MCF 10A (cell line): ENCODE results near the gene KDM4B. TPM values are rescaled to one million over a fixed set of nuclear protein-coding genes. Genes with fewer than 3 reads are reported as not detected.

ENCODE experiments used
- BruUV-seq: library from RNA; stranded (reverse); fragments of 400-500 nt; replicated peaks from 2 replicates; lab custom pipeline; 2021; lab: Mats Ljungman, UMichigan
- CTCF ChIA-PET: fragments of 300-600 bp; sonication (Branson Sonifier 250); formaldehyde crosslinking; extraction: SDS; loops from one replicate; lab custom pipeline; 2021; ENCODE audit warnings: antibody characterized with exemption, inconsistent platforms; lab: Yijun Ruan, JAX
- POLR2A ChIA-PET: fragments of 300-600, 350-650 bp; sonication (Branson Sonifier 250); formaldehyde crosslinking; extraction: SDS; loops from one replicate; lab custom pipeline; 2020; ENCODE audit warnings: antibody characterized with exemption, inconsistent platforms; lab: Yijun Ruan, JAX
- DNase-seq: peaks from one replicate; pipeline ENCODE4 v3.0.0-alpha.2; 2018; ENCODE audit not compliant: unreplicated experiment
- H3K27ac Mint-ChIP-seq: one replicate; pipeline ENCODE4 v1.8.0; 2022; ENCODE audit warnings: mild to moderate bottlenecking, low read depth, mixed read lengths; ENCODE audit not compliant: unreplicated experiment
- H3K27me3 Mint-ChIP-seq: one replicate; pipeline ENCODE4 v1.8.0; 2022; ENCODE audit warnings: mixed read lengths; ENCODE audit not compliant: insufficient read depth, unreplicated experiment
- H3K36me3 Mint-ChIP-seq: one replicate; pipeline ENCODE4 v1.8.0; 2022; ENCODE audit warnings: mild to moderate bottlenecking, moderate library complexity, mixed read lengths; ENCODE audit not compliant: insufficient read depth, unreplicated experiment
- H3K4me1 Mint-ChIP-seq: one replicate; pipeline ENCODE4 v1.8.0; 2022; ENCODE audit warnings: mixed read lengths; ENCODE audit not compliant: insufficient read depth, unreplicated experiment
- H3K4me3 Mint-ChIP-seq: one replicate; pipeline ENCODE4 v1.8.0; 2022; ENCODE audit warnings: mild to moderate bottlenecking, moderate library complexity, mixed read lengths; ENCODE audit not compliant: unreplicated experiment
- H3K9me3 Mint-ChIP-seq: one replicate; pipeline ENCODE4 v1.8.0; 2022; ENCODE audit warnings: mixed read lengths; ENCODE audit not compliant: unreplicated experiment
- intact Hi-C: fragments of 100-400 bp; cut with micrococcal nuclease; formaldehyde crosslinking; loops from 2 replicates; pipeline ENCODE4 v1.14.1; 2022
- total RNA-seq: library from RNA; stranded (reverse); gene quantifications from 2 replicates; pipeline ENCODE4 v1.2.3, GENCODE V29; 2022
- TF ChIP-seq, protein P1 (sequence below): fragments of 200-600 bp; IDR thresholded peaks from one replicate; pipeline ENCODE4 v1.8.0; 2022; ENCODE audit warnings: antibody characterized with exemption, mild to moderate bottlenecking; ENCODE audit not compliant: unreplicated experiment

KDM4B gene
- total RNA-seq, 1 experiment from 2014 or later = 34.4 TPM

DNA sequence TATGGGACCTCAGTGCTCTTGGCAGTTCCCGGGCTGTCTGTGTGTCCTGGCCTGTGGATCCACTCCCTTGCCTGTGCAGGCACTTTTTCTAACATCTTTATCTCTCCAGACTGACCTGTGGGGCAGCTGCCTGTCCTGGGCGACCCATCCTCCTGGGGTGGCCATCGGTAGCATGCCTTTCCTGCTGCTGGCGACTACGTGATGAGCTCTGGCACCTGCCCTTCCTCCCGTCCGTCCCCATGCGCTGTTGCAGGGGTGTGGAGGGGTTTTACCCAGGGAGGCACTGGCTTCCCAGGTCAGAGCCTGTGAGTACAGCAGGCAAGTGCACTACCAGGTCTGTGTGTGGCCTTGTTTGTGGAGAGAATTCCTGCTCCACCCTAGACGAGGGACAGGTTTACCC, 93.3 kb downstream of the KDM4B start:
- H3K4me1 Mint-ChIP-seq = peaks cover 4% of the 10 kb centered on the region
- no peak for DNase-seq
- intact Hi-C loops = no loop called here
- H3K9me3 Mint-ChIP-seq = no peaks in the 10 kb centered on the region
- H3K27me3 Mint-ChIP-seq = no peaks in the 10 kb centered on the region
- no TSS peak for BruUV-seq
- POLR2A ChIA-PET = no interaction called here
- no peak overlapping the region for H3K4me3 Mint-ChIP-seq
- CTCF ChIA-PET = interaction anchor here (0.7 to 1.4 kb wide), 2 partner anchors 12 to 13 kb away, joined by 3 to 4 read pairs; no protein-coding TSS in a partner anchor
- TF ChIP-seq, protein P1, sequence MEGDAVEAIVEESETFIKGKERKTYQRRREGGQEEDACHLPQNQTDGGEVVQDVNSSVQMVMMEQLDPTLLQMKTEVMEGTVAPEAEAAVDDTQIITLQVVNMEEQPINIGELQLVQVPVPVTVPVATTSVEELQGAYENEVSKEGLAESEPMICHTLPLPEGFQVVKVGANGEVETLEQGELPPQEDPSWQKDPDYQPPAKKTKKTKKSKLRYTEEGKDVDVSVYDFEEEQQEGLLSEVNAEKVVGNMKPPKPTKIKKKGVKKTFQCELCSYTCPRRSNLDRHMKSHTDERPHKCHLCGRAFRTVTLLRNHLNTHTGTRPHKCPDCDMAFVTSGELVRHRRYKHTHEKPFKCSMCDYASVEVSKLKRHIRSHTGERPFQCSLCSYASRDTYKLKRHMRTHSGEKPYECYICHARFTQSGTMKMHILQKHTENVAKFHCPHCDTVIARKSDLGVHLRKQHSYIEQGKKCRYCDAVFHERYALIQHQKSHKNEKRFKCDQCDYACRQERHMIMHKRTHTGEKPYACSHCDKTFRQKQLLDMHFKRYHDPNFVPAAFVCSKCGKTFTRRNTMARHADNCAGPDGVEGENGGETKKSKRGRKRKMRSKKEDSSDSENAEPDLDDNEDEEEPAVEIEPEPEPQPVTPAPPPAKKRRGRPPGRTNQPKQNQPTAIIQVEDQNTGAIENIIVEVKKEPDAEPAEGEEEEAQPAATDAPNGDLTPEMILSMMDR = no peak
- peaks cover 48% of the 10 kb centered on the region for H3K36me3 Mint-ChIP-seq
- no peak overlapping the region for H3K27ac Mint-ChIP-seq

DNA sequence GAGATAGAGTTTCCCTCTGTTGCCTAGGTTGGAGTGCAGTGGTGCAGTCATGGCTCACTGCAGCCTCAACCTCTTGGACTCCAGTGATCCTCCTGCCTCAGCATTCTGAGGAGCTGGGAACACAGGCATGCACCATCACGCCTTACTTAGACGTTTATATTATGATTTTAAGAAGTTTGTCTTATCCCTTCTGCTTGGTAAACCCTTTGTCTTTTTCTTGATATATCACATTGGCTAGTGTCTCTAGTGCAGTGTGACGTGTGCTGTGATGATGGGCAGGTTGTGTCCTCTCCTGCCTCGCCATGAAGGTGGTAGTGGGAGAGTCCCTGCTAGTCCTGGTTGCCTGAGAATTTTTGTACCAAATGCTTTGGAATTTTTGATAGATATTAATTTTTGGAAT, 93.9 kb downstream of the KDM4B start:
- intact Hi-C loops = no loop called here
- Mint-ChIP-seq H3K27me3 (no peaks in the 10 kb centered on the region), H3K4me3 (no peak overlapping the region), H3K36me3 (peaks cover 42% of the 10 kb centered on the region), H3K9me3 (no peaks in the 10 kb centered on the region), H3K27ac (no peak overlapping the region), H3K4me1 (peaks cover under 1% of the 10 kb centered on the region)
- BruUV-seq = no TSS peak
- CTCF ChIA-PET = interaction anchor here (0.5 kb wide), 1 partner anchor 14 kb away, joined by 4 read pairs; no protein-coding TSS in a partner anchor
- TF ChIP-seq, protein P1 = no peak
- DNase-seq = no peak
- POLR2A ChIA-PET = no interaction called here

DNA sequence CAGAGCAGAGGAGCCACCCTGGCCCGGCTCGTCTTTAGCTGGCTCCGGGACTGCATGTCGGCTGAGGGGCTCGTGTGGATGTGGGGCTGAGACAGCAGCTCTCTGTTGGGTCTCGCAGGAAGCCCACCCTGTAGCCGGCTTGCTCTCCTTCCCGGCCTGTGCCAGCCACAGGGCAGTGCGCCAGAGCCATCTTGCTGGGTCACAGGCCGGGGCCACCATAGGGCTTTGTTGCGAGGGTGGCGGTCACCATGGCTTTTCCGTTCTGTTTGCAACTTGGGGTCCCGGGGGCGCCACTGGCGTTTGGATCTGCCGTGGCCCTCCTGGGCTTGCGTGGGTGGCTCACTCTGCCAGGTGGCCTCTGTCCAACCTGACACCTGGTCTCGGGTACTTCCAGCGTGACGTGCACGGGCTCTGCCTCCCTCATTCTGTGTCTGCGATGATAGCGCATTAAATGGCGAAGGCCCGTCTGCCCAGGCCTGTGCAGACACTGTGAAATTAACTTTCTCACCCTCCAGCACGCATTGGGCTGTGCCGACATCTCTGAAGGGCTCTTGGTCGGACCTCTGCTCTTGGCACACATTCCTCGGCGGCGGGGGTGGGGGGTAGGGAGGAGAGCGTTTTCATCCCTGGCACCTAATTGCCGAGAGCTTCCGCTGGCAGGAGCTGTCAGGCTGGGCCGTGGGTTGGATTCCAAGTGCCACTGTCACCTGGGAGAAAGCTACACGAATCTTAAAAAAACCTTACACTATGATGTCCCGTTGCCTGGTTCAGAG, 95.1 kb downstream of the KDM4B start:
- H3K27me3 Mint-ChIP-seq = no peaks in the 10 kb centered on the region
- TF ChIP-seq, protein P1 = no peak
- ChIA-PET CTCF (interaction anchor here (0.7 kb wide), 1 partner anchor 1237 kb away, joined by 4 read pairs; no protein-coding TSS in a partner anchor), POLR2A (no interaction called here)
- H3K9me3 Mint-ChIP-seq = no peaks in the 10 kb centered on the region
- H3K4me1 Mint-ChIP-seq = no peaks in the 10 kb centered on the region
- no peak overlapping the region for H3K4me3 Mint-ChIP-seq
- H3K36me3 Mint-ChIP-seq = peaks cover 44% of the 10 kb centered on the region
- no TSS peak for BruUV-seq
- intact Hi-C loops = no loop called here
- DNase-seq = no peak
- H3K27ac Mint-ChIP-seq = no peak overlapping the region

- H3K4me3 Mint-ChIP-seq = no peak overlapping the region
- intact Hi-C loops = no loop called here
- ChIA-PET POLR2A (no interaction called here), CTCF (interaction anchor here (0.6 to 1.1 kb wide), 2 partner anchors 213 to 499 kb away, joined by 3 read pairs; no protein-coding TSS in a partner anchor)
- BruUV-seq = no TSS peak
- TF ChIP-seq, protein P1 = no peak
- no peaks in the 10 kb centered on the region for H3K4me1 Mint-ChIP-seq
- H3K27ac Mint-ChIP-seq = no peak overlapping the region
- no peaks in the 10 kb centered on the region for H3K27me3 Mint-ChIP-seq
- no peaks in the 10 kb centered on the region for H3K9me3 Mint-ChIP-seq
- peaks cover 43% of the 10 kb centered on the region for H3K36me3 Mint-ChIP-seq
- DNase-seq = no peak
Measured at GRCh38 chr19:5064896-5065295, 96.0 kb downstream of the KDM4B start.
